Stimulated activated naive CD4-positive, alpha-beta T cell treated with Interleukin-2 at 50 U/mL for 16 hours (primary cell): ENCODE data around the gene CTLA4.

ENCODE experiments used
- DNase-seq: peaks from one replicate; lab custom pipeline; 2025; lab: John Stamatoyannopoulos, UW

Gene CTLA4

GRCh38 chr2:203867561-203868200 lies at the start of gene CTLA4:
CTLA4 (plus strand) TSS chr2:203867771; CDS start chr2:203867943, 172 bp downstream.
- DNase-seq, result peak; percentile 13

DNA sequence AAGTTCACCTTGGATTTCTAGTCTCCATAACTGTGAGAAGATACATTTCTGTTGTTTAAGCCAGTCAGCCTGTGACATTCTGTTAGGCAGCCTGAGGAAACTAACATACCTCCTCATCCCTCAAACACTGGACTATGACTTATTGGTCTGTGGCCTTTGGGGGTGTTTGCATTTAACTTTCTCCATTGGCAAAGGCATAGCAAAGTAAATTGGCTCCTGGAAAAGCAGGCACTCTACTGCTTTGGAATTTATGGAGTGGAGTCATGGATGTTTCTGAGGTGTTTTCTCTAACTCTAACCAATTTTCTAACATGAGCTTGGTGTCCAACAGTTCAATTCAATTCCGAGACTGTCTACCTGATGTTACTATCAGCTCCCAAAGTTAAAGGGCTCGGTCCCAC lies 48.9 kb upstream of the CTLA4 start:
- DNase-seq, result no peak

GRCh38 chr2:203819434-203820133 lies 48.0 kb upstream of the CTLA4 start:
- DNase-seq, result no peak

DNA sequence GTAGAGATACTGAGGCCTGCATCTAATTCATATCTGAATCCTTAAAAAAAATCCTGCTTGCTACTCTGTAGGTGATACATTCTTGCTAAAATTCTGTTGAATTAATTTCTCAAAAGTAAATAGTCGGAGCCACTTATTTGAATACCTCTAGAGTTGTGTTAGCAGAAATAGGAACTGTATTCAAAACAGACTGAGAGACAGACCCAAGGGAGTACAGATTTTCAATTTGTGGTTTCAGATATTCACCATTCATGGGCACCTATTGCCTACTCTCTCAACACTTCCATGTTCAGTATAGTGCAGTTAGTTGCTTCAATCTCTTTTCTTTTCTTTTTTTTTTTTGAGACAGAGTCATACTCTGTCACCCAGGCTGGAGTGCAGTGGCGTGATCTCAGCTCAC lies 46.6 kb upstream of the CTLA4 start:
- no peak for DNase-seq

DNA sequence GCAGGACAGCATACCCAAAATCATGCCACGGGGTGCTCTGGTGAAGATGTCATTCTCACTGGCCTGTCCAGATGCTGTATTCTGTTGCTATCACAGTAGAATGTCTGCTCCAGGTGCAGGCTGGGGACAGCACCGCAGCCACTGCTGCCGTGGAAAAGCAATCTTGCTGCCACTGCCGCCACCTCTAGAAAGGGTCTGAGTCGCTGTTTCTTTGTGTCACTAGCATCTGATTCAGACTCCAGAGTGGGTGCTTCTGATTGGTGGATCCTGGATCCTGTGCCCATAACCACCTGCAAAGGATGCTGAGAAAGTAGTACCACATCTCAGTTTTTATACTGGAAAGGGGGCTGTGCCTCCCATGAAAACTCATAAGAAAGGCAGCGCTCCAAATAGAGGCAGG lies 45.3 kb upstream of the CTLA4 start:
- no peak for DNase-seq

DNA sequence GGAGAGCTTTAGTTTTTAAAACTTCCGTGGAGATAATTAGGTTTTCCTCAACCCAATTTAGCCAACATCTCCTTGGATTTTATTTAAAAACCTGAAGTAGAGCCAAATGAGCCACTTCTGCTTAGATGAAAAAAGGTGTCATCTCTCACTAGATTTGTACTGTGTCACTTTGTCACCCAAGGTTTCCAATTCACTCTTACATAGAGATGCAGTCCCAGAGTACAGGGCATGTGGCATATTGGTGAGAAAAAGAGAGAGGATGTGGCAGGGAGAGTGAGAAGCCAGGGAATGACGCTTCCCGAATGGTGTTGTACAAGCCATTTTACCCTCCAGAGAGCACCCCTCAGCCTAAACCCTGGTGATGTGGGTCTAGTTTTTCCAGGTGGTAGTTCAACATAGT lies 44.4 kb upstream of the CTLA4 start:
- no peak for DNase-seq

GRCh38 chr2:203824057-203824456 lies 43.5 kb upstream of the CTLA4 start:
- DNase-seq, result no peak

DNA sequence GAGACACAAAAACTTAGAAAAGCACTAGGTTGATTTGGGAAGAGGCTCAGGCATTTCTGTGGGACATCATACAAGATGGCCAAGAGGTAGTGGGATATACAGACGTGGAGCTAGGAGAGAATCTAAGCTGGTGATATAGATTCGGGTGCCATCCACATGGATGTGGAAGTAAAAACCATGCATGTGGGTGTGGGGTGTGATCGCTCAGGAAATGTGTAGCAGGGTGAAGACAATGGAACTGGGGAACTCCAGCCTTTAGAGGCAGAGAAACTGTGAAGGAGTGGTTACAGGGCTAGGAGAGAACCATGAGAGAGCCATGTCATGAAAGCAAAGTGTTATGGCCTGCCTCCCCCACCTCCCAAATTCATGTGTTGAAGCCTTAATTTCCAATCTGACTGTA lies 43.0 kb upstream of the CTLA4 start:
- no peak for DNase-seq

GRCh38 chr2:203826704-203827103 lies 40.9 kb upstream of the CTLA4 start:
- DNase-seq, result no peak

- peak; percentile 67 for DNase-seq
Measured at GRCh38 chr2:203830304-203831055, 37.1 kb upstream of the CTLA4 start.

- DNase-seq, result no peak
Measured at GRCh38 chr2:203835420-203835819, 32.2 kb upstream of the CTLA4 start.

GRCh38 chr2:203835892-203836800 lies 31.4 kb upstream of the CTLA4 start:
- no peak for DNase-seq

DNA sequence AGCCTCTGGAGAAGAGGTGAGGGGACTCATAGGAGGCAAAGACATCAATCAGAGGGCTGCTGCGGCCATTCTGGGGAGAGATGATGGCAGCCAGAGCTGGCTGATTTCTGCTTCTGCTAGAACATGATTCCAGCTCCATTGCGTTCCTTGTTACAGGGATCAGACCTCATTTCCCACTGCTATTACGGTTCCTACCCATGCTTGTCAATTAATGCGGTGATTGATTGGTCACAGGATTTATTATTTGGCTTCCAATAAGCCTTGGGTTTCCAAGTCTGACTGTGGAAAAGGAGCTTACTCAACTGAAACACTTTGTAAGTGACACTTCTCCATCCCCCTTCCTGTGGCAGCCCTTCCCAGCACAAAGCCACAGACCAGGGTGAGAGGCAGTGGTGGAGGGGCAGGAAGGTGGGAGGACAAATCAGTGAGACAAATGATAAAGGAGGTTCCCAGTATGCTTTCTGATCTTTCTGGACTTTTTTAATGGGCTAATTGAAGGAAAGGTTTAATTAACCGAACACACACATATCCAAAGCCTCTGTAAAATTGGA lies 26.8 kb upstream of the CTLA4 start:
- DNase-seq, result no peak

- DNase-seq, result no peak
Measured at GRCh38 chr2:203841654-203842053, 25.9 kb upstream of the CTLA4 start.

DNA sequence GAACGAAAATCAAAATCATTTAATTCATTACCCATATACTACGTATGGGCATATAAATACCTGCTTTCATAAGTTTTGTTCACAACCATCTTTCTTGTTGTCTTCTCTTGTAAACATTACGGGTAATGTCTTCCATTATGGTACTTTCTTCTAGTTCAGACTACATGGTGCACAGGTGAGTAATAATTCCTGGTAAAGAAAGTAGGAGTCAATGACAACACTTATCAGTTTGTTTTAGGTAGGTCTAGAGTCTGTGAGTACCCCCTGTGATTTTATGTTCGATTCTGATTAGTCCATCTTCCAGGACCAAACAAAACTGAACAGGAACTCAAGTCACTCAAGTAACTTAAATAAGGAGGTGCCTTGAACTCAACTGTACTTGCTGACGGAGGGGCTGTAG lies 25.2 kb upstream of the CTLA4 start:
- DNase-seq, result no peak

DNA sequence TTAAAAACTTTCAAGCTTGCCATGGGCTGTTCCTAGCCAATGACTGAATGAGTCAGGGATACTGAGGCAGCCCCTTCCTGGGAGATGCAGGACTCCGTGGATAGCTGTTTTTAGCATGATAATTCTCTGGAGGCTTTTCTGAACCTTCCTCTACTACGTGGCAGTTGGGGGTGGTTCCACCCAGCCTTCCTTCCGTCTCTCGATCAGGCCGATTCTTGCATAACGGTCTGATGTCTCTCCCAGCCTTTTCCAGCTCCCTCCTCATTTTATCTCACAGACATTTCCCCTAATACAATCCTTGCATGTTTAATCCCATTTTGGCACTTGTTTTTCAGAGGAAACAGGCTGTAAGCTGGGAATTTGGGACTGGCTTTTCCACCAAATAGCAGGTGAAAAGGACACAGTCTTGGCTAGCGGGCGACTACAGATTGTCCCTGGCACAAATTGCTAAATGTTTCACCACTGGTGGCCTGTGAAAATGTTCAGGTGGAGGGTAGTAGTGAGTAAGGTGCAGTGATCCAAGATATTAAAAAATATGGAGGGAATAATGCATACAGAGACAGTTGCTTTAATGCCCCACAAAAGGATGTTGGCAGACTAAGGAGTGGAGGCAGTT lies 21.0 kb upstream of the CTLA4 start:
- no peak for DNase-seq

DNA sequence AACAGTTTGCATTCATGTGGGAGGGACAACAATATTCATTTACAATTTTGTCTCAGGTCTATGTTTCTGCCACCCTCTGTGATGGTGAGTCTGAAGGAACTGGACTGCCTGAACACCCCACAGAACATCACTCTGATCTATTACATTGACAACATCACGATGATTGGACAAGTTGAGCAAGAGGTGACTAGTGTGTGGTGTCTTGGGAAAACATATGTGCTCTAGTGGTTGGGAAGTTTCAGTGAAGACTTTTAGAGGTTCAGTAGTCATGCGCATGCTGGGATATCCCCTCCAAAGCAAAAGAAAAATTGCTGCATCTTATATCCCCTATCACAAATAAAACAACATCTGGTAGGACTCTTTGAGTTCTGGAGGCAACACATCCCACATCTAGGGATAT lies 18.6 kb upstream of the CTLA4 start:
- DNase-seq, result no peak

DNA sequence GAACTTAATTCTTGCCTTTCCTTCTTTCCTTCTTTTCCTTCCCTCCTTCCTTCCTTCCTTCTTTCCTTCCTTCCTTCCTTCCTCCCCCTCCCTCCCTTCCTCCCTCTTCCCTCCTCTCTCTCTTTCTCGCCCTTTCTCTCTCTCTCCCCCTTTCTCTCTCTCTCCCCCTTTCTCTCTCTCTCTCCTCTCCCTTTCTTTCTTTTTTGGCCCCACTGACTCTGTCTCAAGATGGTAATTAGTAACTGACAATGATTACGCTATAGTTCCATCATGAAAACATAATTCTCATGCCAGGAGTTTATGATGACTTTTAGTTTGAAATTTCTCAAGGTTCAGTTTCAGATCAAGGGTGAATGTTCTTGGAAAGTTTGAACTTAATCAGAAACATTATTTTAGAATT lies 14.8 kb upstream of the CTLA4 start:
- DNase-seq, result no peak

- DNase-seq, result no peak
Measured at GRCh38 chr2:203853271-203853670, 14.3 kb upstream of the CTLA4 start.

DNA sequence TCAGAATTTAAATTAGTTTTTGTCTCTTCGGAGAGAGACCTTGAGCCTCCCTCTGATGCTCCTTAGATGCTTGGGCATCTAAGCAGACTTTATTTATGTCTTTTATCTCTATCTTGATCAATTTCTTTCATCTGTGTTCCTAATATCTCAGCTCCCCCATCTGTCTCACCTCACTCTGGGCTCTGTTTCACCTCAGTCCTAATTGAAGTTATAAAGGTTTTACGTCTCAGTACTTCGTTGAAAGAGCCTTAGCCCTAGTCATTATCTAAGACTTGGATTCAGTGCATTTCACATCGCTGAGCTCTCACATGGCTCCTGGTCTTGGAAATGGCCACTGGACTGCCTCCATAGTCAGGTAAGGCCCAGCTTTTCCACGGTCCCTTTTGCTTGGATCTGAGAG lies 13.8 kb upstream of the CTLA4 start:
- no peak for DNase-seq

- no peak for DNase-seq
Measured at GRCh38 chr2:203855274-203855673, 12.3 kb upstream of the CTLA4 start.
